Neural crest cell (in vitro differentiated cells): ENCODE results near the gene GRIN1. TPM values are rescaled to one million over a fixed set of nuclear protein-coding genes. Genes with fewer than 3 reads are reported as not detected.

ENCODE experiments used
- microRNA-seq: library from miRNA; unstranded; fragments of <30 nt; microRNA quantifications from one replicate; pipeline ENCODE4, GENCODE V29; 2020
- total RNA-seq: library from RNA; stranded (reverse); gene quantifications from 2 replicates; pipeline ENCODE4 v1.2.1, GENCODE V29; 2021

The GRIN1 gene
- total RNA-seq, 1 donor from 2014 or later: 0.44 TPM

Small RNAs within 50 kb of the gene (microRNA-seq; reads per million reads assigned to microRNA genes)
- gene MIR3621: not detected

Other genes with a start within 250 kb of the GRIN1 start
- gene FBXW5, start 194.4 kb upstream of the GRIN1 start, total RNA-seq: 81.2 and 83.9 TPM in 2 replicates
- 0.59 and 0.98 TPM in 2 replicates for gene C8G, start 193.9 kb upstream of the GRIN1 start, total RNA-seq
- gene LCN12, start 186.9 kb upstream of the GRIN1 start, total RNA-seq: 0.50 and 1.1 TPM in 2 replicates
- not detected in 2 replicates for gene PTGDS, start 161.7 kb upstream of the GRIN1 start, total RNA-seq
- not detected in 2 replicates for gene LCNL1, start 156.2 kb upstream of the GRIN1 start, total RNA-seq
- gene PAXX, start 146.7 kb upstream of the GRIN1 start, total RNA-seq: 82.6 and 84.9 TPM in 2 replicates
- gene CLIC3, start 142.6 kb upstream of the GRIN1 start, total RNA-seq: not detected in 2 replicates
- 31.7 and 37.1 TPM in 2 replicates for gene ABCA2, start 110.9 kb upstream of the GRIN1 start, total RNA-seq
- 0.14 TPM in 1 of 2 replicates, not detected in the other for gene FUT7, start 107.1 kb upstream of the GRIN1 start, total RNA-seq
- gene NPDC1, start 93.0 kb upstream of the GRIN1 start, total RNA-seq: 54.7 and 61.1 TPM in 2 replicates
- gene ENTPD2, start 85.1 kb upstream of the GRIN1 start, total RNA-seq: not detected in 2 replicates
- 29.8 and 31.1 TPM in 2 replicates for gene SAPCD2, start 68.6 kb upstream of the GRIN1 start, total RNA-seq
- 2.6 and 2.9 TPM in 2 replicates for gene UAP1L1, start 61.6 kb upstream of the GRIN1 start, total RNA-seq
- 50.4 and 54.0 TPM in 2 replicates for gene MAN1B1, start 52.2 kb upstream of the GRIN1 start, total RNA-seq
- 37.9 and 46.5 TPM in 2 replicates for gene DPP7, start 24.4 kb upstream of the GRIN1 start, total RNA-seq
- 0.37 and 0.48 TPM in 2 replicates for gene LRRC26, start 30.9 kb downstream of the GRIN1 start, total RNA-seq
- not detected in 2 replicates for gene TMEM210, start 32.9 kb downstream of the GRIN1 start, total RNA-seq
- gene ANAPC2, start 49.4 kb downstream of the GRIN1 start, total RNA-seq: 69.3 and 71.7 TPM in 2 replicates
- gene SSNA1, start 49.5 kb downstream of the GRIN1 start, total RNA-seq: 64.8 and 66.4 TPM in 2 replicates
- 22.0 and 25.1 TPM in 2 replicates for gene TPRN, start 61.6 kb downstream of the GRIN1 start, total RNA-seq
- gene TMEM203, start 66.5 kb downstream of the GRIN1 start, total RNA-seq: 45.0 and 49.7 TPM in 2 replicates
- gene NDOR1, start 66.5 kb downstream of the GRIN1 start, total RNA-seq: 36.6 and 39.4 TPM in 2 replicates
- gene RNF208, start 83.1 kb downstream of the GRIN1 start, total RNA-seq: 9.7 and 10.1 TPM in 2 replicates
- 1.2 and 1.6 TPM in 2 replicates for gene CYSRT1, start 86.0 kb downstream of the GRIN1 start, total RNA-seq
- gene RNF224, start 88.3 kb downstream of the GRIN1 start, total RNA-seq: 0.16 TPM in 1 of 2 replicates, not detected in the other
- not detected in 2 replicates for gene SLC34A3, start 91.7 kb downstream of the GRIN1 start, total RNA-seq
- gene TUBB4B, start 102.1 kb downstream of the GRIN1 start, total RNA-seq: 329 and 336 TPM in 2 replicates
- 0.26 TPM in 1 of 2 replicates, not detected in the other for gene STPG3, start 112.1 kb downstream of the GRIN1 start, total RNA-seq
- gene NELFB, start 116.2 kb downstream of the GRIN1 start, total RNA-seq: 76.7 and 79.0 TPM in 2 replicates
- gene TOR4A, start 138.6 kb downstream of the GRIN1 start, total RNA-seq: 0.75 and 0.86 TPM in 2 replicates
- 31.7 and 33.7 TPM in 2 replicates for gene NRARP, start 163.1 kb downstream of the GRIN1 start, total RNA-seq